Breast epithelium (tissue), 4 donors: ENCODE results near the gene ARHGEF19. TPM values are rescaled to one million over a fixed set of nuclear protein-coding genes. Genes with fewer than 3 reads are reported as not detected.
"Not testable (repeated sequence)": the region's sequence is repeated elsewhere in the genome, so short reads cannot be mapped to it uniquely, and the experiment has no call there.

Source experiments
- DNase-seq, 2 donors: peaks; one replicate each; pipeline ENCODE4 v3.0.0-alpha.2; 2019; ENCODE audit warnings: low spot score in 2 of 2
- H3K27ac ChIP-seq, 2 donors: fragments of 200-600 bp; sonication (generic) in 1 of 2; one replicate each; pipeline ENCODE4 v1.5.1; 2016 to 2019; ENCODE audit warnings: mild to moderate bottlenecking in 1 of 2
- H3K27me3 ChIP-seq, 2 donors: fragments of 200-600 bp; sonication (generic) in 1 of 2; one replicate each; pipeline versions ENCODE4 v1.5.1 to v1.6.0; 2017 to 2019; ENCODE audit warnings: control low read depth in 1 of 2, mild to moderate bottlenecking in 1 of 2
- H3K36me3 ChIP-seq: fragments of 200-600 bp; one replicate; pipeline ENCODE4 v1.5.1; 2019
- H3K4me1 ChIP-seq, 2 donors: fragments of 200-600 bp; sonication (generic); one replicate each; pipeline ENCODE4 v1.5.1; 2016 to 2019; ENCODE audit warnings: control low read depth in 1 of 2
- H3K4me3 ChIP-seq, 3 donors: fragments of 200-600 bp; sonication (generic); 1 replicate in 2 of 3; 2 replicates in 1 of 3; pipeline ENCODE4 v1.5.1; 2016 to 2019; ENCODE audit warnings: mild to moderate bottlenecking in 3 of 3, moderate library complexity in 2 of 3
- H3K9me3 ChIP-seq, 2 donors: fragments of 200-600 bp; sonication (generic) in 1 of 2; one replicate each; pipeline ENCODE4 v1.5.1; 2016 to 2019; ENCODE audit warnings: control low read depth in 1 of 2
- CTCF ChIP-seq, 3 donors: fragments of 450-650 bp; IDR thresholded peaks; one replicate each; pipeline ENCODE4 v1.5.1; 2016 to 2017; ENCODE audit warnings: antibody characterized with exemption in 3 of 3, mild to moderate bottlenecking in 3 of 3, moderate library complexity in 3 of 3
- POLR2A ChIP-seq: fragments of 450-650 bp; IDR thresholded peaks from one replicate; pipeline ENCODE4 v1.6.1; 2016; ENCODE audit warnings: antibody characterized with exemption, mild to moderate bottlenecking, moderate library complexity
- POLR2AphosphoS5 ChIP-seq, 3 donors: sonication (generic); formaldehyde crosslinking; IDR thresholded peaks; one replicate each; pipeline ENCODE4 v1.6.1; 2017; ENCODE audit warnings: antibody characterized with exemption in 3 of 3
- intact Hi-C: fragments of 100-400 bp; cut with DNase I; formaldehyde crosslinking; loops from one replicate; pipeline ENCODE4 v1.15.1; 2023; ENCODE audit warnings: low total_unique reads
- total RNA-seq, 3 donors: library from RNA; depleted of rRNA; stranded (reverse); fragments of >200 nt; gene quantifications; one replicate each; pipeline ENCODE4 v1.1.0, GENCODE V29; 2016

Gene ARHGEF19
- total RNA-seq, result 10 to 100 TPM in 2 of 3 donors, 1 to 10 TPM in 1; 7.5 to 18.0 (median 12.9) TPM

GRCh38 chr1:16212251-16212961 lies at the start of gene ARHGEF19:
TSS of gene ARHGEF19 (minus strand) at chr1:16212652. CDS start at chr1:16209054, 3,598 bp downstream.
- Histone ChIP-seq H3K9me3 (no peaks in the 10 kb centered on the region), H3K27ac (peak within 1 kb of the TSS; percentile 59 to 68), H3K36me3 (no peaks in the 10 kb centered on the region), H3K4me1 (peaks cover 0 to 17% of the 10 kb centered on the region in 2 donors), H3K4me3 (peak within 1 kb of the TSS in 2 of 3 donors; percentile 37 to 56), H3K27me3 (no peaks in the 10 kb centered on the region)
- DNase-seq, result peak; percentile 75 to 81
- TF ChIP-seq POLR2AphosphoS5 (IDR thresholded peaks at IDR 0.05) (no peak), POLR2A (no peak), CTCF (IDR thresholded peaks at IDR 0.05) (no peak)
- intact Hi-C loops, result no loop called here

- intact Hi-C loops, result no loop called here
- Histone ChIP-seq H3K4me3 (no peak overlapping the region), H3K27me3 (no peaks in the 10 kb centered on the region), H3K4me1 (no peaks in the 10 kb centered on the region), H3K27ac (no peak overlapping the region), H3K9me3 (no peaks in the 10 kb centered on the region), H3K36me3 (no peaks in the 10 kb centered on the region)
- TF ChIP-seq CTCF (IDR thresholded peaks at IDR 0.05) (no peak), POLR2AphosphoS5 (IDR thresholded peaks at IDR 0.05) (no peak), POLR2A (no peak)
- DNase-seq, result no peak
Observed at GRCh38 chr1:16262067-16262466, 49.6 kb upstream of the ARHGEF19 start.

GRCh38 chr1:16260814-16261213 lies 48.4 kb upstream of the ARHGEF19 start:
- no peaks in the 10 kb centered on the region for H3K4me1 ChIP-seq
- H3K9me3 ChIP-seq, result no peaks in the 10 kb centered on the region
- no peaks in the 10 kb centered on the region for H3K27me3 ChIP-seq
- TF ChIP-seq CTCF (IDR thresholded peaks at IDR 0.05) (no peak), POLR2AphosphoS5 (IDR thresholded peaks at IDR 0.05) (no peak), POLR2A (no peak)
- no peak overlapping the region for H3K27ac ChIP-seq
- no peak overlapping the region for H3K4me3 ChIP-seq
- intact Hi-C loops, result no loop called here
- DNase-seq, result no peak
- no peaks in the 10 kb centered on the region for H3K36me3 ChIP-seq

- Histone ChIP-seq H3K4me1 (no peaks in the 10 kb centered on the region), H3K27me3 (no peaks in the 10 kb centered on the region), H3K36me3 (no peaks in the 10 kb centered on the region), H3K9me3 (no peaks in the 10 kb centered on the region), H3K4me3 (no peak overlapping the region), H3K27ac (no peak overlapping the region)
- intact Hi-C loops, result no loop called here
- TF ChIP-seq POLR2A, result no peak
- no peak for TF ChIP-seq CTCF (IDR thresholded peaks at IDR 0.05)
- no peak for DNase-seq
Observed at GRCh38 chr1:16258591-16259135, 46.2 kb upstream of the ARHGEF19 start.

GRCh38 chr1:16257968-16258367 lies 45.5 kb upstream of the ARHGEF19 start:
- no peak overlapping the region for H3K4me3 ChIP-seq
- H3K4me1 ChIP-seq, result no peaks in the 10 kb centered on the region
- H3K27ac ChIP-seq, result no peak overlapping the region
- intact Hi-C loops, result no loop called here
- no peaks in the 10 kb centered on the region for H3K36me3 ChIP-seq
- no peak for DNase-seq
- H3K9me3 ChIP-seq, result no peaks in the 10 kb centered on the region
- no peak for TF ChIP-seq POLR2A
- H3K27me3 ChIP-seq, result no peaks in the 10 kb centered on the region

- H3K4me1 ChIP-seq, DNase-seq, H3K27me3 ChIP-seq, H3K36me3 ChIP-seq, intact Hi-C loops, H3K9me3 ChIP-seq, H3K27ac ChIP-seq, H3K4me3 ChIP-seq: not testable (repeated sequence)
Observed at GRCh38 chr1:16257556-16257955, 45.1 kb upstream of the ARHGEF19 start.
